Measurements from ENCODE around the gene ABHD16B.

The ABHD16B gene

DNA sequence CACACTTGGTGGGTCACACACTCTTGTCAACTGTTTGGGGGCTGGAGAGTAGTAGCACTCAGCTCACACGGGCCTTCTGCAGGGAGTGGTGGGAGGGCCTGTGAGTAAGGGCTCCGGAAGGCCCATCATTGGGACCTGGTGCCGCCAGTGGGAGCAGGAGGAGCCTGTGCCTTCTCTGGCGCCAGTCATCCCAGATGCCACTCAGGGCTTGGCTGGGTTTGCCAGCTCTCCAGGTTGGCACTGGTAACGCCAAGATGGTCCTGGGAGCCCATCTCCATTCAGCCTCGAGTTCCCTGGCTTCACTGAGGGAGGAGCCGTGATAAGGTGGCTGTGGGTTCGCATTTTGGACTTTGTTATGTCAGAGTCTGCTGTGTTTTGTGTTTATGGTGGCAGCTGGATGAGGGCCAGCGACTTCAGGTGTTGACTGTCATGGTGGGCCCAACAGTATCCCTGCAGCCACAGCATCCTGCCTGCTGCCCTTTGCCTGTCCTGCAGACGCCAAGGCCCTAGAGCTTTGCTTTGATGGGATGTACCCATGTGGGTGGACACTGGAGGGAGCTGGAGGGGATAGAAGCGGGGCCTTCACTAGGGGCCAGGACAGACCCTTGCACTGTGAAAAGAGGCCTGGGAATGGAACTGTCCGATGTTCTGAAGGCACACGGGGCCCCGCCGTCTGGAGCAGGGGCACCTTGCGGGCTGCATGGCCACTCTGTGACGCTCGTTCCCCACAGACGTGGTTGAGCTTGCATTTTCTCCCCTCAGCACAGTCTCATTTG, 20.3 kb downstream of the ABHD16B start:
- no peak for DNase-seq

DNA sequence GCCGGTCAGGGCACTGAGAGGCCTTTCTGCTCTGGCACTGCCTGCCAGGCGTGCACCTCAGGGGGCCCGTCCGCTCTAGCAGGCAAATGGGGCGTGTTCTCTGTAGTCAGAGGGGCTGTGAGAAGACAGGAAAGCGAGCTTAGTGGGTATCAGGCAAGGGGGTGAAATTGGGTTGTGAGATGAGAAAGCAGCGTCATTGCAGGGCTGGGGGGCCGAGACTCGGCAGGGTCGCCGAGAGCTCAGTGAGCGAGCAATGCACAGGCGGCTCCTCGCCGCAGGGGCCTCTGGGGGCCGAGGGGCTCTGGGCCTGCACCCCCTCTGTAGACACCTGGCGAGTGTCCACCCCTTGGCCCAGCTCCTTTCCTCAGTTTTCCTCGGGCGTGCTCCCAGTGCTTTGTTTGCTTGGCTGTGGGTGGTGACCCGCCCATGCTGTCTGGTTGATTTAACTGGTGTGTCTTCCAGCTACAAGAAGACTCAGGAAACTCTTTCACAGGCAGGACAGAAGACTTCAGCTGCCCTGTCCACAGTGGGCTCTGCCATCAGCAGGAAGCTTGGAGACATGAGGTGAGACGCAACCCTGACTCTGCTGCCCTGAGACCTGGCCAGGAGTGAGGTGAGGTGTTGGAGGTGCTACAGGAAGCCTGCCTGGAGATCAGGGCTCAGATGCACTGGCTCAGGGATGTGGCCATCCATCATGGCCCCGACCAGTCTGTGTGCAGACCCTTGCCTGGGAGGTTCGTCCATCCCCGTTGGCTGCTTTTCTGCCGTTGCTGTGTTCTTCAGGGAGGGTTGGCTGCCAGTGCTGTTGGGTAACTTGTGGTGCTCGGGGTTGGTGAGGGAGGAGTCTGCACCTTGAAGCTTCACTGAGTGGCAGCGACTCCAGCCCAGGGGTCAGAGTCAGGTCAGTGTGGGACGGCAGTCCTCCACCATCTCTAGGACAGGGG, 21.2 kb downstream of the ABHD16B start:
- DNase-seq: no peak

DNA sequence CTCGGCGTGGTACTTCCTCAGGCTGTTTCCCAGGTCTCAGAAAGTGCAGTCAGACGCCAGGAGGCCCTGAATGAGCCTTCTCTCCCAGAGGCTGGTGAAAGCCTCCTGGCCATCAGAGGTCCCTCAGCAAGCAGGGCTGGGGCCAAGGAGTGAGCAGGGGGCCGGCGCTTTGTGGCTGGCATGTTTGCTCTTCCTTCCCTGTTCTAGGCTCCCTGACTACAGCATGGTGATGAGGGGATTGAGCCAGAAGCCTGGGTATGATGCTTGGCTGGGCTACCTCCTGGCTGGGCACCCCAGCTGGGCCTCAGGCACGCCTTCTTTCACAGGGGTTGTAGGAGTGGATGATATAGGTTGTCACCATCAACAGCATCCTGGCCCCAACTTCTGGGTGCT, 21.9 kb downstream of the ABHD16B start:
- no peak for DNase-seq

DNA sequence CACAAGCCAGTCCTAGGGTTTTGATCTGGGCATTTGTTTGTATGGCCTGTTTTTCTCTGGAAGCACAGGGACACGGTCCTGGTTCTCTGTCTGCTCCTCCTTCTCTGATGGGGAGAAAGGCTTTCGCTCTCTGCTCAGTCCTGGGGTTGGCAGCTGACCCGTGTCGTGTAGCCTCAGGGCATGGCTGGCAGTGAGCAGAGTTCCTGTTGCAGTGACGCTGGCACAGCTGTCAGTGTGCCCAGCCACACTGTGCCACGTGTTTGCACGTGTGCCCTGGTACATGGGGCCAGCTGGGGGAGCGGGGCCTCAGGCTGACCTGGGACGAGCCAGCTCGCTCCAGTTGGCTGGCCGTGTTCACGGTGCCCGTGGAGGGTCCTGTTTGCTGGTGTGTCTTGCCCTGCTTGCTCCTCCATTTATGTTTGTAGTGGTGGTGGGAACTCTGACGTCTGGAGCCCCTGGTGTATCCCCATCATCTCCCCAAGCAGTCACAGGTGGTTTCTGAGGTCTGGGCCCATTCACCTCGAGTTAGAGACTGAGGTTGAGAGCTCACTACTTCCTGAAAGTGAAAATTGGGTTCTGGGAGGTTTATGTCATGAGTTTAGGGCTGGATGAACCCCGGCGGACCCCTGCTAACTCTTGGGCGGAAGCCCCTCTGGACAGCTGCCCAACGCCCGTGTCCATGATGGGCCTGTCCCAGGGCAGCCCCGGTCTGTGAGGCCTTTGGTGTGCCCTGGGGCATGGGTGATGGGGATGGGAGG, 23.4 kb downstream of the ABHD16B start:
- no peak for DNase-seq

DNA sequence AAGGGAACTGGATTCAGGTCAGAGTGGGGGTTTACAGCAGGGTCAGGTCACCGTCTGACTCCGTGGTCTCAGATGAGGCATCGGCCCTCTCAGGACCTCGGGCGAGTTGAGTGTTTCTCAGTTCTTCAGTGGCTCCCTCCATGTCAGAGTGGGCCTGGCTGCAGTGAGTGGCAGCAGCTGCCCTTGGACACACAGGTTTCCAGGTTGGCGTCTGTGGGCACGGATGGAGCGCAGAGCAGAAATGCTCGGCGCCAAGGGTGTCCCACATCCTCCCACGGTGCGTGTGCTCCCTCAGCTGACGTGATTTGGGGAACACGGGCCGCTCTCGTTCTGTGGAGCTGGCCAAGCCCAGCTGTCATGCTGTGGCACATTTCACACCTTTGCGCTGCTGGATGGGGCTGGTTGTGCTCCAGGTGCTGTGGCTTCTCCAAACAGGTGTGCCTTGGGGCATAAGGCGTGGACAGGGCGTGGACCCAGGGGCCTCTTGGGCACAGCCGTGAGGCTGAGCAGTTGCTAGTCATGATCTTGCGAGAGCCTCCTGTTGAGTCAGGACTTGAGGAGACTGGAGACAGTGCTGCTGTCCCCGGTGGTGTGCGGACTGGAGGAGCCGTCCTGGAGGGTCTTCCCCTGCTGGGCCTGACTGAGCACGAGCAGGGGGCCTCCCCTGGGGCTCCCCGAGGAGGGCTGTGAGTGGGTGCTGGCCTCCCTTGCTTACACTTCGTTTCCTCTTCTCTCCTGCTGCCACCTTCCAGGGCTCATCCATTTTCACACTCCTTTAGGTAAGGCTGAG, 24.2 kb downstream of the ABHD16B start:
- no peak for DNase-seq

DNA sequence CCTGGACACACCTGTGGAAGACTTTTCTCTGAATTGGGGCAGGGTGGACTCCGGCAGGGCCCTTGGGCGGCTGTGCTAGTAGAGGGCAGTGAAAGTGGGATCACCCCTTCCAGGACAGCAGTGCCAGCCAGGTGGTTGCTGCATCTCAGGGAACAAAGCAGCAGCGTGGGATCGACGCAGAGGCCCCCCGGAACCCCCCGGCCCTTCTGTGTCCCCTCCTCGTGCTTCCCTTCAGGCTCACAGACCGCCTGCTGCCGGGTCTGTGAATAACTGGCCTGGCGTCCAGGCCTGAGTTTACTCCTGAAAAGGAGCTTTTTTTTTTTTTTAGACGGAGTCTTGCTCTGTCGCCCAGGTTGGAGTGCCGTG, 24.7 kb downstream of the ABHD16B start:
- DNase-seq: no peak

DNA sequence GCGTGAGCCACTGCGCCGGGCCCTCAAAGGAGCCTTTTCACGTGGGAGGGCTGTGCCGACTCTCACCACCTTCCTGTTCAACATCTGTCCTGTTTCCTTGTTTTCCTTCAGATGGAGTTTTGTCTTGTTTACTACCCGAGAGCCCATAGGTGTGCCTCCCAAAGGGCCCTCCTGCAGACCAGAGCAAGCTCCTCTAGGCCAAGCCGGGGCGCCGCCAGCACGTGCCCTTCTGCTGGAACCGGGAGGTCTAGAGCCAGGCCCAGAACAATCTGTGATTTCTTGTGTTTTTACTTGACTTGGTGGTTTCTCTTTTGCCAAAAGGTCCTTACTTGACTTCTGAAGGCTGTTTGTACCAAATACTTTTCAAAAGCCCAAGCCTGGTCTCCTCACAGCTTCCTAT, 25.6 kb downstream of the ABHD16B start:
- DNase-seq: no peak

DNA sequence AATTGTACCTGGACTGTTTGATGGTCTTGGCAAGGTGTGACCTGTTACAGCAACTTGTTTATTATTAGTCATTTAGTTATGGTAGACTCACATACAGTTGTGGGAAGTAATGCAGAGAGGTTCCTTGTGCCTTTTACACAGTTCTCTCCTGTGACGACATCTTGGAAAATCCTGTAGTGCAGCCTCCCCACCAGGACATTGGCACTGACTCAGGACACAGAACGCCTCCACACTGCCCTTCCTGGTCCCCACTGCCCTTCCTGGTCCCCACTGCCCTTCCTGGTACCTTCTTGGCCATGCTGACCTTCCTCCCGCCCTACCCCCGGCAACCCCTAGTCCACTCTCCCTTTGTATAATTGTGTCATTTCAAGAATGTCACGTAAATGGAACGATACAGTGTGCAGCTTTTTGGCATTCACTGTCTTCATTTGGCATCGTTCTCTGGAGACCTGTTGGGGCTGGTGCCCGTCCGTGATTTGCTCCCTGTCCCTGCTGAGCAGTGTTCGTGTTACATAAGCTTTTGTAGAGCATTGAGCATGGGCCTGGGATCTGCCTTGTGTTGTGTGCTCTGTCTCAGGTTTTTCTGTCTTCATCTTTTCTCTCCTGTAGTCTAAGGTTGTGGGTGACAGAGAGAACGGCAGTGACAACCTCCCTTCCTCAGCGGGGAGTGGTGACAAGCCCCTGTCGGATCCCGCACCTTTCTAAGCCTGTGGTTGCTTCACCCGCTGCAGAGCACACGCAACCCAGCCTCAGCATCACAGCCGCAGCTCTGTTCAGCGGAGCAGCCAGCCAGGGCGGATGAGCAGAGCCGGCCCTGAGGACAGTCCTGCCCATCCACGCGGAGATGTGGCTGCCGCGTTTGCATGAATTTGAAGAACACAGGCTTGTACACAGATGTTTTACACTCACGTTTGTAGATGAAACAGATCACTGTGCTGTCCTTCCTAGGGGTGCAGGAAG, 28.2 kb downstream of the ABHD16B start:
- no peak for DNase-seq

DNA sequence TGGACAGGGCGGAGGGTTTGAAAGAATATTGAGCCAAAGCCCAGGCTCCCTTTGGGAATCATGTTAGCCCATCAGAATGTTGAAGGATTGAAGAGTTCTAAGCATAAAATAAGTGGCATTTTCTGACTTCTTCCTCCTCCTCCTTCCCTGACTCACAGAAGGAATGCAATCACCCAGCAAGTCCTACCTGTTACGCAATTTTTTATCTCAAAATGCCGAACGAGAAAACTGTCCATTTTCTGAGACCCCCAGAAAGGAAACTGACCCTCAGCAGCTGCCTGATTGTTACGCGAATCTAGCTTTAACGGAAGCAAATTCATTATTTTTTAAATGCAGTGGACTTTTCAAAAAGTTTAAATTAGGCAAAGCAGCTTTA, 28.9 kb downstream of the ABHD16B start:
- DNase-seq: no peak

DNA sequence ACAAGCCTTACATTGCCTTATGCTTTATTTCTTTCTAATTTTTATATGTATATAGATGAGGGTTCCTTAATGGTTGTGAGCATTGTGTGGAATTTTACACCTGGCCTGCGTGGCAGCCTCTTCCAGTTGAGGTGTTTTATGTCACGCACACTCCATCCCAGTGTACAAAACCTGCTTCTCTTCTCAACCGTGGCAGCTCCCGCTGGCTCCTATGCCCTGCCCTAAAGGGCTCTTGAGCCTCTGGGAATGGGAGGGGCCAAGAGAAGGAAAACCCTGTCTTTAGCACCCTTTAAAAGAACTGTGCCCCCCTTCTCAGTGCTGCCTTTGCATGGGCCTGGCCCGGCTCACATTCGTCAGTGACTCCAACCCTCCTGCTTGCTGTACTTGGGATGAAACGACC, 29.3 kb downstream of the ABHD16B start:
- no peak for DNase-seq

DNA sequence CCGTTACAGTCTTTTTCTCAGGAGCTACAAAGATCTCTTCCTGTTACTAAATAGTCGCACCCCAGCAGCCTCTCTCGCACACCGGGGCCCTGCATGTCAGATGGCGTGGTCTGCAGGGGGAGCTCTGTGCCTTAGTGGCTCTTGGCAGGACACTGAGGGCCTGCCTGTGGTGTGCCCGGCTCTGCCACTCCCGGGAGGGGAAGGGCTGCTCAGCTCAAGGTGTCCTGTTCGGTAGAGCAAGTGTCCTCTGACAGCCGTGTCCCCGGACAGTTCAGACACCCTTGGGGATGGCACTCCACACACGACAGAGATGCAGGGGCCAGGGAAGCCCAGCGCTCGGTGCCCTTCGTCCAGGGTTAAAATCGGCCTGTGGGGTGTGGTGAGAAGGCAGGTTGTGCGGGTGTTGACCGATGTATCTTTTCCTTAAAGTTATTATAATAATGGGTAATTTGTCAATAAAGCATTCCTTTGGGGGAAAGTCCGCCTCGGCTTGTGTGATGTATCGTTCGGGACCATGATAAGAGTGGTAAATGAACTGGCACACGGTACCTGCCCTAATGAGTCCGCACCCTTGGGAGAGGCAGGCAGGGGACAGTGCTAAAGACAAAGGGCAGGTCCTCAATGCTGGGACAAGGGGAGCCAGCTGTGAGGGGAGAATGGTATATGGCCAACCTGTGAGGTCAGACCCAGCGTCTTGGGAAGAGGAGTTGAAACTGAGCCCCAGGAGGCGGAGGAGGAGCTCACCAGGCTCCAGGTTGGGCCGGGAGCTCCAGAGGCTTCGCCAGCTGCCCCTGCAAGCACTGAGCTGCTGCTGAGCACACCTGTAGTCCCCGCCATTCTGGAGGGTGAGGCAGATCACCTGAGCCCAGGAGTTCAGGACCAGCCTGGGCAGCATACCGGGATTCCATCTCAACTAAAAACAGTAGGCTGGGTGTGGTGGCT, 30.0 kb downstream of the ABHD16B start:
- DNase-seq: no peak

DNA sequence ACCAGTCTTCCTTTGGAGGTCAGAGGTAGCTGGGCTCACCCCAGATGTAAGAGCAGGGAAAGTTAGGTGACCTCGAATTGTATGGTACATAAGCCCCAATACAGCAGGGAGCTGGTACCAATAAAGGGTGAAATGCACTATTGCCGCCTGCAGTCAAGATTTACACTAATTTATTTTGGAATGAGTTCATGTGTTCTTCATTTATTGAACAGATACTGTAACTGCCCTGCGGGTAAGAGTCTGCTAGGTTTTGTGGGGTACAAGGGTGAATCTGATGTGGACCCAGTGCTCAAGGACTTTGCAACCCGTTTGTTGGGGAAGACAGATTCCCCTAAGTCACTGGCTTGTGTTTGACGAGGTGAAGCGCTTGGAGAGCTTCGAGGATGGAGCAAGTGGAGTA, 31.1 kb downstream of the ABHD16B start:
- no peak for DNase-seq

DNA sequence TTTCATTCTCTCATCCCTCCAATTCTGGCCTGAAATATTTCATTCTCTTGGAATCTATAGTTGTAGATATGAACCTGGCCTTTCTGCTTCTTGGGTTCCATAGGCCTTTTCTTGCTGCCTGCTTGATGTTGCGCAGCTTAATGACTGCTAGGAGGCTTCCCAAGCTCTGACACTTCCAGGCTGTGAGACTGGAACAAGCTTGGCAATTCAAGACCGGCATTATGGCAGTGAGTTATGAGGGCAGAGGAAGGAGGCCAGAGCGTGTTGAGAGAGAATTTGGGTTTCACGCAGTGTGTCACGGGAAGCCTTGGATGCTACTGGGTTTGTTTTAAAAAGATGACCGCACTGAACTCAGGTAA, 32.7 kb downstream of the ABHD16B start:
- no peak for DNase-seq

DNA sequence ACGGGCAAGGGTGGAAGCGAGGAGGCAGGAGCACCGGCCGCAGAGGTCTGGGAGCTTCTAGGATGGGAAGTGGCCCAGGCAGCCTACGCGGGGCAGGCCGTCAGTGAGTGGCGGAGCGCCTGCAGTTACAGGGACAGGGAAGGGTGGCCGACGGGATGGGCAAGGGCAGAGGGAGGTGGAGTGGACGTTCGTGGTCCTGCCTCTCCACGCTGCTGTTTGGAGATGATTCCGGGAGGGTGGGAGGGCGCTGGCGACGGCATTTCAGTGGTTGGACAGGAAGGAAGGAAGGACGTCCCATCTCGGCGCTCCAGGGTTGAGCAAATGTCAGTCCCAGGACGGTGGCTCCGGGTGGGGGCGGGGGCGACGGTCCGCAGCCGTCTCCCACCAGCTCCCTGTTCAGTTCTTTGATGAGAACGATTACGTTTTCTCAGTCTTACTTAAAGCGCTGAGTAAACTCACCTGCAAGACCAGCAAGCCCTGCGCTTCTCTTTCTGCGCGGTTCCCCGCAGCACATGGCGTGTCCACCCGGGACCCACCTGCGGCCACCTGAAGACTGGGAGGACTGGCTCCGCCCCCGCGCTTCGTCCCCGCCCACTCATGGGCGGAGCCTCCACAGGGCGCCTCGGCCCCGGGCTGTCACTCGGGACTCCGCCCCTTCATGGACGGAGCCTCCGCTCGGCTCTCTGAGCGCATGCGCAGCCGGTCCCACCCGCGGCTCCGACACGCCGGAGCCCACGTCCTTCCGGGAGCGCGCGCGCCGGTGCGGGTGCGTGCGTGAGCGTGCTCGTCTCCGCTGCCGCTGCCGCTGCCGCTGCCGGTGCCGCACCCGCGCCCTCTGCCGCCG, 33.3 kb downstream of the ABHD16B start, which contains the start of gene DNAJC5:
TSS of gene DNAJC5 (plus strand) at position 769 of the 844 bp plus-strand sequence. CDS start 33,220 bp downstream, outside the sequence.
- DNase-seq: peak; percentile 94 to 95

DNA sequence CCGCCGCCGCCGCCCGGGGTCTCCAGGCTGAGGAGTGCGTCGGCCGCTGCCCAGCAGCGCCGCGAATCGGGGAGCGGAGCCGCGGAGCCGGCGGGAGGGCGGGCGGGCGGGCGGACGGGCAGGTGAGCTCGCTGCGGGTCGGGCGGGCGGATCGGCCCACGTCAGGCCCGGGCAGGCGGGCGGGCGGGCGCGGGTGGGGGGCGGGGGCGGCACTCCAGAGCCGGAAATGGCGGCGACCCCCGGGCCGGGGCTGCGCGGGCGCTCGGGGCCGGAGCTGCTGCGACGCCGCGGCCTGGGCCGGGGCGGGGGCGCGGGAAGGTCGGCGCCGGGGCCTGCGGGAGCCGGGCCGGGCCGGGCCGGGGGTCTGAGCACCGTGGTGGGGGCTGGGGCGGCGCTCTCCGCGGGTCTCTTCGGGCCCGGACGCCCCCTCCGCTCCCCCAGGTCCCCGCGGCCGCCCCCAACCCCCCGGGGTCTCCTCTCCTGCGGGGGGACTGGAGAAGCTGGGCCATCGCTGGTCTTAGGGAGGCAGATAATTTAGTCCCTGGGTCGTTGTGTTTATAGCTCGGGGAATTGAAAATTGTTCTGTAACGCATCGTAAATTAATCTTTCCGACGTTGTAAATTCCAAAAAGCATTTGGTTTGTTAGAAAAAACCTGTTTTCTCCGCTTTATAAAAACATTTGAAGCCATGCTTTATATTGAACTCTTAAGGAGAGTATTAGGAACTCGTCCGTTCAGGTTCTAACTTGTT, 34.1 kb downstream of the ABHD16B start:
- DNase-seq: no peak

DNA sequence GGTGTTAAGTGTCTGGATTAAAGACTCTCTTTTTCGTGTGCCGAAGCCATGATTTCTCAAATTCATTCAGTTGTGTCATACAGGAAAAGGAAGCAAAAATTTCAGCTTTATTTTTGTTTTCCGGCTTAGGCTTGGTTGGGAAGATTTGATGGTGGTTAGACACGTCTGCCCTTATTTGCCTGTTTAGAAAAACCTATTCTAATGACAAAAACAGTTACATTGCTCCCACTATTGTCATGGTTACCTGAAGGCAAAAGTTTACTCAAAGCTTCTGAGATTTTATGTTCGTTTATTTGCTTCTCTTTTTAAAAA, 34.6 kb downstream of the ABHD16B start:
- DNase-seq: no peak

DNA sequence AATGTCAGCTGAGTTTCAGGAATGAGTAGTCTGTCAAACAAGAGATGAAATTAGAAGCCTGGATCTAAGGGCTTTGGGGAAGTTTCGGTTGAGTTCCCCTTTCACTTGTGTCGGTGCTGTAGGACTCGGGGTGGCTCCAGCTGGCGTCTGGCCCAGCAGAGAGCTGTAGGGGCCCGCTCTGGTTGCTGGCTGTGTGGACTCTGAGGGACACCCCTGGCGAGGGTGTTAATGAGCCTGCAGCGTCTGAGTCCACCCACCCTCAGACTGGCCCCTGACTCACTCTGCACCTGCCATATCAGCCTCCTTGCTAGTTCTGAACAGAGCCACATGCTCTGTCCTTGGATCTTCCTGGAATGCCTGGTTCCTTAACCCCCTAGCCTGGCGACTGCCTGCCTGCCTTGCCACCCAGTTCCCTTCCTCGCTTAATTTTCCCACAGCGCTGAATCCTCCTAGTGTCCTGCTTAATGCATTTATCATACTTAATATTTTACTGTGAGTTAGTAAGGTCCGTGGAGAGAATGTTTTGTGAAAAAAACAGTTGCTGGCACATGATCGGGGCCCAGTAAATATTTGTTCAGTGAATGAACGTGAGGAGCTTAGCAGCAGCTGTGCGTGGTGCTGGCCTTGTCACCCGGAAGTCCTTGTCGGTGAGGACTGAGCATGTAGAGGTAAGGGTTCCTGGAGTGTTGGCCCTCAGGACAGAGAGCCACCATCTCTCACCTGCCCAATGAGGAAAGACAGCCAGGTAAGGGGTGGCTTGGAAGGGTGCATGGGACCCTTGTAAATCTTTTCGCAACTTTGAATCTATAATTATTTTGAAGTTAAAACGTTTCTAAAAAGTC, 35.2 kb downstream of the ABHD16B start:
- DNase-seq: peak; percentile 26 to 41

All from activated CD4-positive, alpha-beta T cell treated with anti-CD3 and anti-CD28 coated beads, Interleukin-2, amount 50 U/mL, for 48 hours (primary cell).